KMS-11 (cell line): ENCODE results near the gene SMARCA4.

Experiments
- H2AFZ ChIP-seq: fragments of 200-600 bp; sonication (generic); 2 replicates; pipeline ENCODE4 v1.6.1; 2016; ENCODE audit warnings: antibody characterized with exemption, mixed run types, low read depth
- H3K27ac ChIP-seq: fragments of 200-600 bp; sonication (generic); 2 replicates; pipeline ENCODE4 v1.6.1; 2016; ENCODE audit warnings: mild to moderate bottlenecking, mixed run types
- H3K27me3 ChIP-seq: fragments of 200-600 bp; sonication (generic); 2 replicates; pipeline ENCODE4 v1.6.1; 2017; ENCODE audit warnings: mild to moderate bottlenecking, low read depth, mixed run types, moderate library complexity; ENCODE audit not compliant: insufficient read depth
- H3K36me3 ChIP-seq: fragments of 200-600 bp; sonication (generic); 2 replicates; pipeline ENCODE4 v1.6.1; 2017; ENCODE audit warnings: mild to moderate bottlenecking, mixed run types; ENCODE audit not compliant: insufficient read depth
- H3K4me1 ChIP-seq: fragments of 200-600 bp; sonication (generic); 2 replicates; pipeline ENCODE4 v1.6.1; 2016; ENCODE audit warnings: mild to moderate bottlenecking, low read depth, mixed run types; ENCODE audit not compliant: poor library complexity, severe bottlenecking
- H3K4me2 ChIP-seq: fragments of 200-600 bp; sonication (generic); 2 replicates; pipeline ENCODE4 v1.7.0; 2016; ENCODE audit warnings: mild to moderate bottlenecking, mixed run types
- H3K4me3 ChIP-seq: fragments of 200-600 bp; sonication (generic); IDR thresholded peaks from 2 replicates; pipeline ENCODE4 v1.6.1; 2017; ENCODE audit warnings: low read depth, low read length, mixed read lengths; ENCODE audit not compliant: insufficient read depth
- H3K79me2 ChIP-seq: fragments of 200-600 bp; sonication (generic); 2 replicates; pipeline ENCODE4 v1.6.1; 2016; ENCODE audit warnings: low read depth, mixed run types; ENCODE audit not compliant: insufficient read depth
- H3K9ac ChIP-seq: fragments of 200-600 bp; sonication (generic); 2 replicates; pipeline ENCODE4 v1.6.1; 2016; ENCODE audit warnings: mild to moderate bottlenecking, mixed run types
- H4K20me1 ChIP-seq: fragments of 200-600 bp; sonication (generic); 2 replicates; pipeline ENCODE4 v1.6.1; 2016; ENCODE audit warnings: mild to moderate bottlenecking, mixed run types; ENCODE audit not compliant: insufficient read depth
- CTCF ChIP-seq: fragments of 200-600 bp; sonication (generic); conservative IDR thresholded peaks from 2 replicates; pipeline ENCODE4 v1.6.1; 2017; ENCODE audit warnings: low read depth, mild to moderate bottlenecking, antibody characterized with exemption, low read length, moderate library complexity, mixed read lengths

Gene SMARCA4

GRCh38 chr19:11105014-11105636 lies 144.3 kb downstream of the SMARCA4 start:
- Histone ChIP-seq H3K79me2 (peaks cover 14% of the 10 kb centered on the region; the same call in 1 of the 2 replicates), H4K20me1 (no peaks in the 10 kb centered on the region)

GRCh38 chr19:11106477-11106876 lies 145.6 kb downstream of the SMARCA4 start:
- H4K20me1 ChIP-seq, result no peaks in the 10 kb centered on the region
- H3K9ac ChIP-seq, result no peak overlapping the region
- H3K4me3 ChIP-seq, result no peak overlapping the region
- TF ChIP-seq CTCF, result no peak
- no peaks in the 10 kb centered on the region for H3K27me3 ChIP-seq
- peaks cover 5% of the 10 kb centered on the region; the same call in 1 of the 2 replicates for H3K79me2 ChIP-seq
- no peak overlapping the region for H2AFZ ChIP-seq
- no peak overlapping the region for H3K27ac ChIP-seq
- peaks cover 24% of the 10 kb centered on the region; the same call in 1 of the 2 replicates for H3K36me3 ChIP-seq
- no peak overlapping the region for H3K4me2 ChIP-seq
- peaks cover 18% of the 10 kb centered on the region for H3K4me1 ChIP-seq

More at GRCh38 chr19:11105014-11105636, 144.3 kb downstream of the SMARCA4 start:
- Histone ChIP-seq H3K4me2 (no peak overlapping the region), H3K27me3 (no peaks in the 10 kb centered on the region), H3K9ac (no peak overlapping the region), H3K36me3 (peaks cover 22% of the 10 kb centered on the region; the same call in 1 of the 2 replicates), H3K27ac (no peak overlapping the region), H3K4me1 (peaks cover 4% of the 10 kb centered on the region), H3K4me3 (no peak overlapping the region), H2AFZ (no peak overlapping the region)
- no peak for TF ChIP-seq CTCF

GRCh38 chr19:11108746-11109145 lies 147.9 kb downstream of the SMARCA4 start:
- H3K36me3 ChIP-seq, result peaks cover 35% of the 10 kb centered on the region; the same call in 1 of the 2 replicates
- no peak overlapping the region for H3K4me3 ChIP-seq
- H3K79me2 ChIP-seq, result peaks cover 5% of the 10 kb centered on the region; the same call in 1 of the 2 replicates
- no peak overlapping the region for H3K9ac ChIP-seq
- no peak overlapping the region for H3K4me2 ChIP-seq
- H3K27ac ChIP-seq, result no peak overlapping the region
- H4K20me1 ChIP-seq, result no peaks in the 10 kb centered on the region
- TF ChIP-seq CTCF, result no peak
- H3K27me3 ChIP-seq, result no peaks in the 10 kb centered on the region
- no peak overlapping the region for H2AFZ ChIP-seq
- peaks cover 20% of the 10 kb centered on the region for H3K4me1 ChIP-seq

- H4K20me1 ChIP-seq, result no peaks in the 10 kb centered on the region
- peaks cover 20% of the 10 kb centered on the region for H3K4me1 ChIP-seq
- no peak overlapping the region for H3K4me2 ChIP-seq
- no peak overlapping the region for H3K4me3 ChIP-seq
- TF ChIP-seq CTCF, result no peak
- no peak overlapping the region for H3K9ac ChIP-seq
- peaks cover 30% of the 10 kb centered on the region; the same call in 1 of the 2 replicates for H3K36me3 ChIP-seq
- H2AFZ ChIP-seq, result no peak overlapping the region
- H3K27me3 ChIP-seq, result no peaks in the 10 kb centered on the region
- H3K79me2 ChIP-seq, result peaks cover 5% of the 10 kb centered on the region; the same call in 1 of the 2 replicates
- no peak overlapping the region for H3K27ac ChIP-seq
Measured at GRCh38 chr19:11111117-11111770, 150.4 kb downstream of the SMARCA4 start.
